Fibroblast of the aortic adventitia (primary cell): ENCODE results near the gene RALGAPB. TPM values are rescaled to one million over a fixed set of nuclear protein-coding genes. Genes with fewer than 3 reads are reported as not detected.

Source experiments
- DNase-seq: peaks from one replicate; pipeline ENCODE4 v3.0.0-alpha.2; 2010; ENCODE audit warnings: low read depth
- H3K4me3 ChIP-seq: 2 replicates; pipeline ENCODE4 v1.5.1; 2011; ENCODE audit warnings: low read depth, mild to moderate bottlenecking, control low read depth, low read length, moderate library complexity
- CTCF ChIP-seq: IDR thresholded peaks from 2 replicates; pipeline ENCODE4 v1.5.1; 2011; ENCODE audit warnings: mild to moderate bottlenecking, low read length, control low read depth, inconsistent platforms; ENCODE audit not compliant: insufficient read depth
- small RNA-seq: library from RNA; depleted of rRNA; stranded (forward); fragments of <200 nt; gene quantifications from one replicate; pipeline ENCODE3, GENCODE V24; 2012
- total RNA-seq: library from RNA; depleted of rRNA; stranded (reverse); fragments of >200 nt; gene quantifications from 2 replicates; pipeline ENCODE4 v1.2.3, GENCODE V29; 2012; ENCODE audit warnings: low replicate concordance

Gene RALGAPB
- total RNA-seq, 1 donor = 49.0 TPM

- no peak for DNase-seq
- H3K4me3 ChIP-seq = no peak overlapping the region
- no peak for TF ChIP-seq CTCF
Measured at GRCh38 chr20:38626921-38627659, 154.4 kb downstream of the RALGAPB start.

Small RNA genes within 50 kb of the gene (small RNA-seq; reads per million reads assigned to genes)
- gene MIR548O2 (not detected), gene RF00056 (not detected), gene SNORA60 (34.7 reads per million, percentile 96 among the genes with 10 or more reads in this experiment), gene SNORA71A (3,158 reads per million, percentile 100 among the genes with 10 or more reads in this experiment), gene SNORA71B (2,962 reads per million, percentile 100 among the genes with 10 or more reads in this experiment), gene SNORA71C (27.1 reads per million, percentile 96 among the genes with 10 or more reads in this experiment), gene SNORA71D (57,835 reads per million, percentile 100 among the genes with 10 or more reads in this experiment), gene SNORA71E (not detected)

Other genes with a start within 250 kb of the RALGAPB start
- 4.9 and 10.8 TPM in 2 replicates for gene KIAA1755, start 212.1 kb upstream of the RALGAPB start, total RNA-seq
- gene BPI, start 168.7 kb upstream of the RALGAPB start, total RNA-seq = 1.4 TPM in 1 of 2 replicates, not detected in the other
- gene LBP, start 126.4 kb upstream of the RALGAPB start, total RNA-seq = not detected in 2 replicates
- 7.4 and 8.4 TPM in 2 replicates for gene SNHG17, start 37.5 kb upstream of the RALGAPB start, total RNA-seq
- gene ADIG, start 108.4 kb downstream of the RALGAPB start, total RNA-seq = not detected in 2 replicates
- gene ARHGAP40, start 129.0 kb downstream of the RALGAPB start, total RNA-seq = not detected in 2 replicates